Natural killer cell treated with Interleukin-12 subunit alpha and Interleukin-12 subunit beta and Interleukin-15 and Interleukin-18, amount 100 ng/mL, for 72 hours (primary cell): ENCODE data around the gene OR14A16. TPM values are rescaled to one million over a fixed set of nuclear protein-coding genes. Genes with fewer than 3 reads are reported as not detected.

Experiments used
- ATAC-seq, 2 donors: fragments of 150-1000 bp; cut with Tn5 transposase in 1 of 2; sonication (Bioruptor Pico), chemical (Tn5 transposase) in 1 of 2; 2 replicates each; pipeline ENCODE4 v1.10.0; 2021
- DNase-seq: peaks from one replicate; pipeline ENCODE4 v3.0.0; 2022; ENCODE audit warnings: low spot score
- H3K27ac Mint-ChIP-seq, 2 donors: 1 replicate in 1 of 2; 2 replicates in 1 of 2; pipeline ENCODE4 v1.8.0; 2022; ENCODE audit warnings: mixed read lengths in 2 of 2, mild to moderate bottlenecking in 1 of 2, moderate library complexity in 1 of 2
- H3K27me3 Mint-ChIP-seq, 2 donors: 1 replicate in 1 of 2; 2 replicates in 1 of 2; pipeline ENCODE4 v1.8.0; 2022; ENCODE audit warnings: mixed read lengths in 2 of 2
- H3K36me3 Mint-ChIP-seq: one replicate; pipeline ENCODE4 v1.8.0; 2022; ENCODE audit warnings: mixed read lengths
- H3K4me1 Mint-ChIP-seq, 2 donors: 1 replicate in 1 of 2; 2 replicates in 1 of 2; pipeline ENCODE4 v1.8.0; 2022; ENCODE audit warnings: low read depth in 2 of 2, mixed read lengths in 2 of 2, mild to moderate bottlenecking in 1 of 2
- H3K4me3 Mint-ChIP-seq: one replicate; pipeline ENCODE4 v1.8.0; 2022; ENCODE audit warnings: mixed read lengths
- H3K9me3 Mint-ChIP-seq: 2 replicates; pipeline ENCODE4 v1.8.0; 2022; ENCODE audit warnings: mixed read lengths
- total RNA-seq, 2 donors: library from RNA; stranded (reverse); gene quantifications; one replicate each; pipeline ENCODE4 v1.2.3, GENCODE V29; 2022

OR14A16 gene
- total RNA-seq, result not detected

DNA sequence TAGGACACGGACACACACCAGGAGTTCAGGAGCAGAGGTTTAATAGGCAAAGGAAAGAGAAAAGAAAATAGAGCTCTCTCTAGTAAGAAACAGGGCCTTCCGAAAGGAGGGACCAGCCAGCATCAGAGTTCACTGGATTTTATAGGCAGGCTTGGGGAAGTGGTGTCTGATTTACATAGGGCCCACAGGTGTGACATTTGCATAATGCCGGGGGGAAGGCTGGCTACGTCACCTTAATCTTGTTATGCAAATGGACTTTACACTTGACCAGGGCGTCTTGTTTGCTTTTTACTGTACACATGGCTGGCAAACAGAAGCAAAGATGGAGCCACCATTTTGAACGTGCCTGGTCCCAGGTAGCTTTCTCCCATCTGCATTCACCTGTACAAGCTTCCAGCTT is at the start of gene OR14A16:
TSS of gene OR14A16 (minus strand) at position 97 of the 400 bp plus-strand sequence. CDS start 8,390 bp downstream, outside the sequence.
- no peak for DNase-seq
- Mint-ChIP-seq H3K4me3 (no peak within 1 kb of the TSS), H3K27ac (no peak within 1 kb of the TSS), H3K36me3 (no peaks in the 10 kb centered on the region), H3K4me1 (no peaks in the 10 kb centered on the region), H3K9me3 (peaks cover 3% of the 10 kb centered on the region), H3K27me3 (no peaks in the 10 kb centered on the region)
- no peak for ATAC-seq

DNA sequence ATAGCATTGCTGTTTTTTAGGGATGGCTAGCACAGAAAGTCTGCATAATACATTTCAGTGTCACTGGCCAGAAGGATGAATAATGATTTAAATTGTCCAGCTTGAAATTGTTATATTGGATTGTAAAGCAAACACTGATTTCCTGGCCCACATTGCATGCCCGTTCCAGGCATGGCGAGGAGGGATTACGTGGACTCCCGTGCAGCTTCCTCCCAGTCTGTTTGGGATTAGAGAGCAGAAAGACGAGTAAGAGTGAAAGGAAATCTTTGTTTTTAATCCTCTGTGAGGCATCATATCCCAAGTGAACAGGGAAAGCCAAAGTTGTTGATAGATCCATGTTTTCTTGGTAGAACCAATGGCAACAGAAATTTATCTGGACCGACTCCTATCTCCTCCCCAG is 41.5 kb upstream of the OR14A16 start:
- no peak overlapping the region for H3K4me3 Mint-ChIP-seq
- DNase-seq (no peak), ATAC-seq (no peak)
- H3K36me3 Mint-ChIP-seq, result no peaks in the 10 kb centered on the region
- H3K9me3 Mint-ChIP-seq, result no peaks in the 10 kb centered on the region
- H3K27me3 Mint-ChIP-seq, result peaks cover 0 to 14% of the 10 kb centered on the region in 2 donors
- no peaks in the 10 kb centered on the region for H3K4me1 Mint-ChIP-seq
- no peak overlapping the region for H3K27ac Mint-ChIP-seq

DNA sequence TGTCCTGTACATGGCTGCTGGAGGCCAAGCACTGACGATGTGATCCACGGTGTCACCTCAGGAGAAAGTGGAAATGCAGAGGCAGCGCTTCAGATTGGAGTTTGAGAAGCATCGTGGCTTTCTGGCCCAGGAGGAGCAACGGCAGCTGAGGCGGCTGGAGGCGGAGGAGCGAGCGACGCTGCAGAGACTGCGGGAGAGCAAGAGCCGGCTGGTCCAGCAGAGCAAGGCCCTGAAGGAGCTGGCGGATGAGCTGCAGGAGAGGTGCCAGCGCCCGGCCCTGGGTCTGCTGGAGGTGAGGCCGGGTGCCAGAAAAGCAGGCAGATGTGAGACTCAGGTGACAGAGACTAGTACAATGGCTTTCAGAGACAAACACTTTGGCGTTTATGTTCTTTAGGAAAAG is 40.7 kb upstream of the OR14A16 start:
- ATAC-seq, result no peak

DNA sequence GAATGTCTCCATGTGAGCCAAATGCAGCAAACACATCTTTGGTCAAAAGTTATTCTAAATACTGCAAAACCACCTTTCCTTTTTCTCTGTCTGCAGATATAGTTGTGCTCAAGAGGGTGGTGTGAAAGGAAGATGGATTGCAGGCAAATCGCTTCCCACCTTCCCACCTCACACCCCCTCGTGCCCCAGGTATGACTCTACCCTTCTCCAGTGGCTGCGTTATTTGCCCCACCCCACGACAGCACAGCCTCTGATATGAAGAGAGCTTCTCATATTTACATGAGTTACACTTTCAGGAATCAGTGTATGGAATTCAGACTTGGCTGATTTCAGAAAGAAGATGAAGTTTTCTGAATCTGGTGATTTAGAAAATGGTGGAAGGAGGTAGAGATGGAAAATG is 38.8 kb upstream of the OR14A16 start:
- Mint-ChIP-seq H3K27ac (no peak overlapping the region), H3K4me1 (peaks cover 5% of the 10 kb centered on the region in 2 donors), H3K4me3 (no peak overlapping the region), H3K9me3 (no peaks in the 10 kb centered on the region), H3K27me3 (peaks cover 5 to 22% of the 10 kb centered on the region in 2 donors), H3K36me3 (no peaks in the 10 kb centered on the region)
- no peak for DNase-seq
- no peak for ATAC-seq

More for the DNA sequence above, 40.7 kb upstream of the OR14A16 start:
- Mint-ChIP-seq H3K36me3 (no peaks in the 10 kb centered on the region), H3K27ac (no peak overlapping the region), H3K27me3 (peaks cover 0 to 15% of the 10 kb centered on the region in 2 donors), H3K9me3 (no peaks in the 10 kb centered on the region), H3K4me3 (no peak overlapping the region), H3K4me1 (no peaks in the 10 kb centered on the region)
- DNase-seq, result no peak

GRCh38 chr1:247857985-247858619 is 34.2 kb upstream of the OR14A16 start:
- no peak overlapping the region for H3K27ac Mint-ChIP-seq
- H3K9me3 Mint-ChIP-seq, result no peaks in the 10 kb centered on the region
- DNase-seq (no peak), ATAC-seq (no peak)
- H3K36me3 Mint-ChIP-seq, result no peaks in the 10 kb centered on the region
- H3K27me3 Mint-ChIP-seq, result peaks cover 12 to 48% of the 10 kb centered on the region in 2 donors
- H3K4me3 Mint-ChIP-seq, result peak overlapping the region; percentile 76
- H3K4me1 Mint-ChIP-seq, result peaks cover 10% of the 10 kb centered on the region in 2 donors

DNA sequence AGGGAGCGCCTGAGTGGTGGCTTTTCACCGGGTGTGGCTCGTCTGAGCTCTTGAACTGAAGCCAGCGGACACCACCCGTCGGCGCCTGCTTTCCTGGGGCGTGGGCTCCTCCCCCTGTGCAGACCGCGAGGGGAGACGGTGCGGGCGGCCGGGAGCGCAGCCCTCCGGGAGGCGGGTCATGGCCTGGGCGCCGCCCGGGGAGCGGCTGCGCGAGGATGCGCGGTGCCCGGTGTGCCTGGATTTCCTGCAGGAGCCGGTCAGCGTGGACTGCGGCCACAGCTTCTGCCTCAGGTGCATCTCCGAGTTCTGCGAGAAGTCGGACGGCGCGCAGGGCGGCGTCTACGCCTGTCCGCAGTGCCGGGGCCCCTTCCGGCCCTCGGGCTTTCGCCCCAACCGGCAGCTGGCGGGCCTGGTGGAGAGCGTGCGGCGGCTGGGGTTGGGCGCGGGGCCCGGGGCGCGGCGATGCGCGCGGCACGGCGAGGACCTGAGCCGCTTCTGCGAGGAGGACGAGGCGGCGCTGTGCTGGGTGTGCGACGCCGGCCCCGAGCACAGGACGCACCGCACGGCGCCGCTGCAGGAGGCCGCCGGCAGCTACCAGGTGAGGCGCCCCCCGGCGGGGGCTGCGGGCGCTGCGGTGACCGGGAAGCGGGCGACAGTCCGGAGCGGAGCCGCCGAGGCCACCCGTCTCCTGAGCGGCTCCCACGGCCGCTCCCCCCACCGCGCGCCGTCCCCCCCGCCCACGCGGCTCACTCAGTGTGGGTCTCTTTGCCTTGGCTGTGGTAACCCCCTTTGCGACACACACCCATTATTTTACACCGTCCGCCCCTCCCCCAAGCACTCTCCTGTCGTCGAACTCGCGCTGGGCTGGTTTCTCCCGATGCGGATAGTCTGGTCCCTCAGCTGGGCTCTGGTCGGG is 33.4 kb upstream of the OR14A16 start, which contains the start of gene TRIM58:
TSS of gene TRIM58 (plus strand) at position 119 of the 916 bp plus-strand sequence. CDS start at position 179, 60 bp downstream.
- no peak for DNase-seq
- Mint-ChIP-seq H3K4me3 (peak within 1 kb of the TSS; percentile 76), H3K27me3 (peaks cover 14 to 54% of the 10 kb centered on the region in 2 donors), H3K36me3 (no peaks in the 10 kb centered on the region), H3K27ac (no peak within 1 kb of the TSS), H3K9me3 (no peaks in the 10 kb centered on the region), H3K4me1 (peaks cover 10% of the 10 kb centered on the region in 2 donors)
- ATAC-seq, result peak; percentile 66 to 80

DNA sequence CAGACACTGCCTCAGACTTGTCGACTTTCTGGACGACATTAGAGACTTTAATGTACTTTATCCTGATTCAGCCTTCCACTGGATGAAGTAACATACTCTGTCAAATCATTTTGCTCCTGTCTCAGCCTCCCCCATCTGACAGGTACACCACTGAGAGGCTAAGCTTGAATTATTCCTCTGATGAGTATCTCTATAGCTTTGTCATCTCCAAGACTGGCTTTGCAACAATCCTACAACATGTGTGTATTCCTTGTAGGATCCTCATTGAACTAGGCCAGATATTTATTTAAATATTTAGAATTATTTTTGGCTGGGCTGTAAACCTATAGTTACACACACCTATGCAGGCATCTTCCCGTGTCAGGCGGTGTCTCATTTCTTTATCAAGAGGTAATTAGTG is 32.0 kb upstream of the OR14A16 start:
- DNase-seq (no peak), ATAC-seq (no peak)
- Mint-ChIP-seq H3K36me3 (no peaks in the 10 kb centered on the region), H3K27ac (no peak overlapping the region), H3K27me3 (peaks cover 17 to 58% of the 10 kb centered on the region in 2 donors), H3K4me3 (peak overlapping the region; percentile 74), H3K9me3 (no peaks in the 10 kb centered on the region), H3K4me1 (peaks cover 10% of the 10 kb centered on the region in 2 donors)

GRCh38 chr1:247854899-247855545 is 31.1 kb upstream of the OR14A16 start:
- peaks cover 10% of the 10 kb centered on the region in 2 donors for H3K4me1 Mint-ChIP-seq
- H3K4me3 Mint-ChIP-seq, result no peak overlapping the region
- H3K9me3 Mint-ChIP-seq, result no peaks in the 10 kb centered on the region
- H3K36me3 Mint-ChIP-seq, result no peaks in the 10 kb centered on the region
- DNase-seq (no peak), ATAC-seq (no peak)
- H3K27me3 Mint-ChIP-seq, result peaks cover 17 to 53% of the 10 kb centered on the region in 2 donors
- no peak overlapping the region for H3K27ac Mint-ChIP-seq

DNA sequence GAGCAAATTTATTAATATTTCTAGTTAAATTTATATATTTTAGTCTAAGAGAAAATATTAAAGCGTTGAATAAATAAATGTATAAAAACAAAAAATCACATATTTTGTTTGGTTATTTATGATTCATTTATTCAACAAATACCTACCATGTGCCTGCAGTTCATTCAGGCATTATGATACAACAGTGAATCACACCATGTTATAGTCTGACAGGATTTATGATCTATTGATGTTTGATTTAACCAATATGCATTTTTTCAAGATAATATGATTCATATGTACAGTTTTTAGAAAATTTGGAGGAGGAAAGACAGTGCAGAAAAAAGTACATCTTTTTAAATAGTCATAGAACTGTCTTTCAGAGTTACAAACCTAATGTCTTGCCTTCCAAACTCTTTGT is 25.7 kb upstream of the OR14A16 start:
- Mint-ChIP-seq H3K27ac (no peak overlapping the region), H3K27me3 (peaks cover 11 to 26% of the 10 kb centered on the region in 2 donors), H3K36me3 (no peaks in the 10 kb centered on the region), H3K4me3 (no peak overlapping the region), H3K4me1 (no peaks in the 10 kb centered on the region), H3K9me3 (no peaks in the 10 kb centered on the region)
- ATAC-seq (no peak), DNase-seq (no peak)

- Mint-ChIP-seq H3K9me3 (no peaks in the 10 kb centered on the region), H3K4me1 (no peaks in the 10 kb centered on the region), H3K27ac (no peak overlapping the region), H3K36me3 (no peaks in the 10 kb centered on the region), H3K27me3 (peaks cover 7 to 17% of the 10 kb centered on the region in 2 donors), H3K4me3 (no peak overlapping the region)
- no peak for ATAC-seq
- no peak for DNase-seq
Measured at GRCh38 chr1:247848346-247848745, 24.4 kb upstream of the OR14A16 start.

DNA sequence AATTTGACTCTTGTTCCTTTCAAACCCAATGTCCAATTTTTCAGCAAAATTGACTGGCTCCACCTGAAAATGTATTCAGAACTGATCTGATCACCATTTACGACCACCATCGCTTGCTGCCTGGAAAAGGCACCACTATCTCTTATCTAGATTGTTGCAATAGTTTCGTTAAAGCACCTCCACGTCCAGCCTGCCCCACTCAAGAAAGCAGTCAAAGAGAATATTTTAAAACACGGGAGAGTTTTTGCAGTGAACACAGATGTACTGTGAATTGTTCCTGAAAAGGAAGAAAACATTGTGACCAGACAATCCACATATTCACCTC is 21.7 kb upstream of the OR14A16 start:
- Mint-ChIP-seq H3K36me3 (no peaks in the 10 kb centered on the region), H3K4me1 (no peaks in the 10 kb centered on the region), H3K4me3 (no peak overlapping the region), H3K9me3 (no peaks in the 10 kb centered on the region), H3K27me3 (peaks cover 0 to 2% of the 10 kb centered on the region in 2 donors), H3K27ac (no peak overlapping the region)
- DNase-seq (no peak), ATAC-seq (no peak)

DNA sequence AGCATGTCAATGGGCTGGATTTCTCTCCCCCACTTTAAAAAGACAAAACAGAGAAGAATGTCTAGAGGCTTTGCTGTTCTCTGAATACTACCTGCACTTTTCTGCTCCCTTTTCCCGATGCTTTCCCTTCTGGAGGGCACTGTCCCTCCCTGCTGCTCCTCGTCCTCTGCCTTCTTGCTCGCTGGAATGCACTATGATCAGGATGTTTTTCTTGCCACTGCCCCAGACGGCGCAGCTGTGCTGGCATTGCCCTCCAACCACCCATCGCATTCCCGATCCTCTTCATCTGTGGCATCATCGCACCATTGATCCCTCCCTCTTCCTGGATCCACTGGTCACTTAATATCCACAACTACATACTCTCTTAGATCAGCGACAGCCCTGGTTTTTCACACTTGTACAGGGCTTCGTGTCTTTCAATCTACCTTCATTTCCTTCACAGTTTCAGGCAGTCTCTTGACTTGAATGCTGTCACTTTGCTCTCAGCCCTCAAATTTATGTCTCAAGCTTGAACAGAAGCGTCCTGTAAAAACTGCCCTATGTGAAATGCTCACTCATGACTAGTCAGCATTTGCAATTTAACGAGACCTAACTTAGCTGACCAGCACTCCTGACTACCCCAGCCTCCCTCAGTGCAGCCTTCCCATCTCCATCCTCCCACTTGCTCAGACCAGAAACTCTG is 21.2 kb upstream of the OR14A16 start:
- ATAC-seq (no peak), DNase-seq (no peak)
- no peaks in the 10 kb centered on the region for H3K4me1 Mint-ChIP-seq
- no peaks in the 10 kb centered on the region for H3K9me3 Mint-ChIP-seq
- H3K27me3 Mint-ChIP-seq, result peaks cover 0 to 2% of the 10 kb centered on the region in 2 donors
- no peak overlapping the region for H3K27ac Mint-ChIP-seq
- no peak overlapping the region for H3K4me3 Mint-ChIP-seq
- no peaks in the 10 kb centered on the region for H3K36me3 Mint-ChIP-seq

- Mint-ChIP-seq H3K27me3 (peaks cover 0 to 2% of the 10 kb centered on the region in 2 donors), H3K4me3 (no peak overlapping the region), H3K9me3 (no peaks in the 10 kb centered on the region), H3K4me1 (no peaks in the 10 kb centered on the region), H3K36me3 (no peaks in the 10 kb centered on the region), H3K27ac (no peak overlapping the region)
- DNase-seq, result no peak
- ATAC-seq, result no peak
Measured at GRCh38 chr1:247843411-247843810, 19.5 kb upstream of the OR14A16 start.
